Kidney (tissue), 14 donors: ENCODE data around the gene NCOR2. TPM values are rescaled to one million over a fixed set of nuclear protein-coding genes. Genes with fewer than 3 reads are reported as not detected.

Experiments
- DNase-seq, 5 donors: peaks; one replicate each; pipeline ENCODE4 v3.0.0-alpha.2; 2013 to 2020
- FAIRE-seq: peaks from 2 replicates; lab custom pipeline; 2012; peaks lifted over from hg19 to GRCh38; lab: Jason Lieb, UNC
- H3K27ac ChIP-seq, 2 donors: one replicate each; pipeline ENCODE4 v1.7.0; 2013; ENCODE audit warnings: low read depth in 2 of 2, low read length in 2 of 2, inconsistent platforms in 1 of 2
- H3K27me3 ChIP-seq: one replicate; pipeline ENCODE4 v1.7.1; 2013; ENCODE audit warnings: low read length, inconsistent platforms; ENCODE audit not compliant: control insufficient read depth, insufficient read depth
- H3K36me3 ChIP-seq, 3 donors: one replicate each; pipeline versions ENCODE4 v1.7.0 to v1.7.1; 2013; ENCODE audit warnings: low read length in 3 of 3, control low read depth in 1 of 3, inconsistent platforms in 1 of 3; ENCODE audit not compliant: insufficient read depth in 3 of 3, control insufficient read depth in 2 of 3
- H3K4me1 ChIP-seq, 3 donors: one replicate each; pipeline versions ENCODE4 v1.7.0 to v1.7.1; 2013; ENCODE audit warnings: low read length in 3 of 3, inconsistent platforms in 1 of 3, low read depth in 1 of 3; ENCODE audit not compliant: control insufficient read depth in 2 of 3, insufficient read depth in 2 of 3
- H3K4me3 ChIP-seq, 3 donors: one replicate each; pipeline versions ENCODE4 v1.7.0 to v1.8.1; 2013; ENCODE audit warnings: low read length in 3 of 3, control low read depth in 1 of 3, inconsistent platforms in 1 of 3
- H3K9ac ChIP-seq, 3 donors: one replicate each; pipeline versions ENCODE4 v1.7.0 to v1.7.1; 2013; ENCODE audit warnings: low read length in 3 of 3, control low read depth in 1 of 3, inconsistent platforms in 1 of 3
- H3K9me3 ChIP-seq, 3 donors: one replicate each; pipeline versions ENCODE4 v1.7.0 to v1.7.1; 2013; ENCODE audit warnings: low read length in 3 of 3, control low read depth in 1 of 3, inconsistent platforms in 1 of 3; ENCODE audit not compliant: control insufficient read depth in 2 of 3, insufficient read depth in 1 of 3
- intact Hi-C: fragments of 100-400 bp; cut with DNase I; formaldehyde crosslinking; loops from one replicate; pipeline ENCODE4 v1.11.1; 2022
- polyA plus RNA-seq: library from polyadenylated mRNA; stranded (reverse); fragments of 350-450 nt; fragmentation: Illumina TruSeq; extraction: RNeasy Lipid Tissue Mini Kit (QIAGEN cat#74804); gene quantifications from one replicate; pipeline ENCODE4 v1.2.3, GENCODE V29; 2014; ENCODE audit warnings: low read depth, low replicate concordance; ENCODE audit not compliant: insufficient read depth
- total RNA-seq: library from RNA; stranded (reverse); fragmentation: NEBNext Ultra II Directional; extraction: Animal tissue kit (Norgen Biotek cat#: 25700); gene quantifications from one replicate; pipeline ENCODE4 v1.2.1, GENCODE V29; 2021
- TF ChIP-seq, protein P1 (sequence below): IDR thresholded peaks from 3 replicates; pipeline ENCODE4 v1.5.1; 2012; ENCODE audit warnings: mild to moderate bottlenecking, moderate library complexity, borderline replicate concordance; ENCODE audit not compliant: insufficient read depth; ENCODE audit errors: extremely low read depth
- donor health status: control.
- donor health status: control.
- donor health status: control.
- donor health status: control.
- donor health status: control.
- donor health status: DM: yes; HTN: yes; CAD: no.
- donor health status: Normal renal cell carcinoma (clear cell type).

Gene NCOR2
- total and polyA plus RNA-seq, 2 donors from 2014 or later: 18.7 to 205 TPM

DNA sequence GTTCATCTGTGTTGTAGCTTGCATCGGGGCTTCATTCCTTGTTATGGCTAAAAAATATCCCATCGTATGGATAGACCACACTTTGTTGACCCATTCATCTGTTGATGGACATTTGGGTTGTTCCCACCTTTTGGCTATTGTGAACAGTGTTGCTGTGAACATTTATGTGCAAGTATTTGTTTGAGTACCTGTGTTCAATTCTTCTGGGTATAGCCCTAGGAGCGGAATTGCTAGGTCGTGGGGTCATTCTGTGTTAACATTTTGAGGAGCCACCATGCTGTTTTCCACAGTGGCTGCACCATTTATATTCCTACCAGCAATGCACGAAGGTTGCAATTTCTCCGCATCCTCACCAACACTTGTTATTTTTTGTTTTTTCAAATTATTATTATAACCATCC lies 23.0 kb upstream of the NCOR2 start:
- H3K4me1 ChIP-seq: peaks cover 0 to 3% (median 0%) of the 10 kb centered on the region in 3 donors
- H3K9ac ChIP-seq: no peak overlapping the region
- FAIRE-seq (no peak), DNase-seq (no peak)
- intact Hi-C loops: no loop called here
- no peaks in the 10 kb centered on the region for H3K27me3 ChIP-seq
- no peak overlapping the region for H3K27ac ChIP-seq
- no peaks in the 10 kb centered on the region for H3K9me3 ChIP-seq
- no peaks in the 10 kb centered on the region for H3K36me3 ChIP-seq
- no peak overlapping the region for H3K4me3 ChIP-seq
- TF ChIP-seq, protein P1, sequence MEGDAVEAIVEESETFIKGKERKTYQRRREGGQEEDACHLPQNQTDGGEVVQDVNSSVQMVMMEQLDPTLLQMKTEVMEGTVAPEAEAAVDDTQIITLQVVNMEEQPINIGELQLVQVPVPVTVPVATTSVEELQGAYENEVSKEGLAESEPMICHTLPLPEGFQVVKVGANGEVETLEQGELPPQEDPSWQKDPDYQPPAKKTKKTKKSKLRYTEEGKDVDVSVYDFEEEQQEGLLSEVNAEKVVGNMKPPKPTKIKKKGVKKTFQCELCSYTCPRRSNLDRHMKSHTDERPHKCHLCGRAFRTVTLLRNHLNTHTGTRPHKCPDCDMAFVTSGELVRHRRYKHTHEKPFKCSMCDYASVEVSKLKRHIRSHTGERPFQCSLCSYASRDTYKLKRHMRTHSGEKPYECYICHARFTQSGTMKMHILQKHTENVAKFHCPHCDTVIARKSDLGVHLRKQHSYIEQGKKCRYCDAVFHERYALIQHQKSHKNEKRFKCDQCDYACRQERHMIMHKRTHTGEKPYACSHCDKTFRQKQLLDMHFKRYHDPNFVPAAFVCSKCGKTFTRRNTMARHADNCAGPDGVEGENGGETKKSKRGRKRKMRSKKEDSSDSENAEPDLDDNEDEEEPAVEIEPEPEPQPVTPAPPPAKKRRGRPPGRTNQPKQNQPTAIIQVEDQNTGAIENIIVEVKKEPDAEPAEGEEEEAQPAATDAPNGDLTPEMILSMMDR: no peak

- TF ChIP-seq, protein P1: no peak
- H3K36me3 ChIP-seq: no peaks in the 10 kb centered on the region
- FAIRE-seq: no peak
- intact Hi-C loops: no loop called here
- peak in 2 of 5 donors; percentile 54 to 78 for DNase-seq
- H3K4me3 ChIP-seq: no peak overlapping the region
- no peaks in the 10 kb centered on the region for H3K27me3 ChIP-seq
- no peak overlapping the region for H3K9ac ChIP-seq
- H3K9me3 ChIP-seq: no peaks in the 10 kb centered on the region
- H3K27ac ChIP-seq: peak overlapping the region in 1 of 2 donors; percentile 76
- H3K4me1 ChIP-seq: peaks cover 0 to 3% (median 0%) of the 10 kb centered on the region in 3 donors
These were observed 21.4 kb upstream of the NCOR2 start for GRCh38 chr12:124588751-124589267.

DNA sequence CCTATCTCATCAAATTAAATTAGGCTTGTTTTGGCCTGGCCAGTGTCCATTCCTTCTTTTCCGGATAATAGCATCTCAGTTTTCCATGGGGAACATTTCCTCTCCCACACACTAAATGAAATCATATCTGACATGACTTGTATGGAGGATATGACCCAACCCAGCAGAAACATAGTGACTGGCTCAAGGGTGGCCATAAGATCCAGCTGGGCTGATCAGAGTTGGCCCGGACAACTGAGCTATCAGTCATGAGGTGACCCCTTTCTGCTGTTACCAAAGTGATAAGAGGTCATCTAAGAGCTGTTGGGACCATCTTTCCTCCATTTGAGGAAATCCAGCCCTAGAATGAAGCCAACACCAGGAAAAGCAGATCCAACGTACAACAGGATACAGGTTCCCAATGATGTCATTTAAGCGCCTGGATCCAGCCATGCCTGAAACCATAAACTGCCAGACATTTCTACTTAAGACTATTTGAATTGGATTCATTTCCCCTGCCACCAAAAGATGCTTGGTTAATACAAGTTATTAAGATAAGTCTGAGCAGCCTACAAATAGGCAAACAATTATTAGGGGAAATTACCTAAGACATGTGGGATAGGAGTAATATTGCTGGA lies 20.7 kb upstream of the NCOR2 start:
- FAIRE-seq: no peak
- TF ChIP-seq, protein P1: no peak
- no peak for DNase-seq
- Histone ChIP-seq H3K9me3 (no peaks in the 10 kb centered on the region), H3K36me3 (no peaks in the 10 kb centered on the region), H3K4me3 (no peak overlapping the region), H3K27ac (peak overlapping the region in 1 of 2 donors; percentile 76), H3K27me3 (no peaks in the 10 kb centered on the region), H3K9ac (no peak overlapping the region), H3K4me1 (peaks cover 0 to 3% (median 0%) of the 10 kb centered on the region in 3 donors)
- intact Hi-C loops: no loop called here
